ENCODE measurements around the gene BPTF.
"Not testable (repeated sequence)": the region's sequence is repeated elsewhere in the genome, so short reads cannot be mapped to it uniquely, and the experiment has no call there.

The BPTF gene, protein sequence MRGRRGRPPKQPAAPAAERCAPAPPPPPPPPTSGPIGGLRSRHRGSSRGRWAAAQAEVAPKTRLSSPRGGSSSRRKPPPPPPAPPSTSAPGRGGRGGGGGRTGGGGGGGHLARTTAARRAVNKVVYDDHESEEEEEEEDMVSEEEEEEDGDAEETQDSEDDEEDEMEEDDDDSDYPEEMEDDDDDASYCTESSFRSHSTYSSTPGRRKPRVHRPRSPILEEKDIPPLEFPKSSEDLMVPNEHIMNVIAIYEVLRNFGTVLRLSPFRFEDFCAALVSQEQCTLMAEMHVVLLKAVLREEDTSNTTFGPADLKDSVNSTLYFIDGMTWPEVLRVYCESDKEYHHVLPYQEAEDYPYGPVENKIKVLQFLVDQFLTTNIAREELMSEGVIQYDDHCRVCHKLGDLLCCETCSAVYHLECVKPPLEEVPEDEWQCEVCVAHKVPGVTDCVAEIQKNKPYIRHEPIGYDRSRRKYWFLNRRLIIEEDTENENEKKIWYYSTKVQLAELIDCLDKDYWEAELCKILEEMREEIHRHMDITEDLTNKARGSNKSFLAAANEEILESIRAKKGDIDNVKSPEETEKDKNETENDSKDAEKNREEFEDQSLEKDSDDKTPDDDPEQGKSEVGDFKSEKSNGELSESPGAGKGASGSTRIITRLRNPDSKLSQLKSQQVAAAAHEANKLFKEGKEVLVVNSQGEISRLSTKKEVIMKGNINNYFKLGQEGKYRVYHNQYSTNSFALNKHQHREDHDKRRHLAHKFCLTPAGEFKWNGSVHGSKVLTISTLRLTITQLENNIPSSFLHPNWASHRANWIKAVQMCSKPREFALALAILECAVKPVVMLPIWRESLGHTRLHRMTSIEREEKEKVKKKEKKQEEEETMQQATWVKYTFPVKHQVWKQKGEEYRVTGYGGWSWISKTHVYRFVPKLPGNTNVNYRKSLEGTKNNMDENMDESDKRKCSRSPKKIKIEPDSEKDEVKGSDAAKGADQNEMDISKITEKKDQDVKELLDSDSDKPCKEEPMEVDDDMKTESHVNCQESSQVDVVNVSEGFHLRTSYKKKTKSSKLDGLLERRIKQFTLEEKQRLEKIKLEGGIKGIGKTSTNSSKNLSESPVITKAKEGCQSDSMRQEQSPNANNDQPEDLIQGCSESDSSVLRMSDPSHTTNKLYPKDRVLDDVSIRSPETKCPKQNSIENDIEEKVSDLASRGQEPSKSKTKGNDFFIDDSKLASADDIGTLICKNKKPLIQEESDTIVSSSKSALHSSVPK (N-terminal part only)

DNA sequence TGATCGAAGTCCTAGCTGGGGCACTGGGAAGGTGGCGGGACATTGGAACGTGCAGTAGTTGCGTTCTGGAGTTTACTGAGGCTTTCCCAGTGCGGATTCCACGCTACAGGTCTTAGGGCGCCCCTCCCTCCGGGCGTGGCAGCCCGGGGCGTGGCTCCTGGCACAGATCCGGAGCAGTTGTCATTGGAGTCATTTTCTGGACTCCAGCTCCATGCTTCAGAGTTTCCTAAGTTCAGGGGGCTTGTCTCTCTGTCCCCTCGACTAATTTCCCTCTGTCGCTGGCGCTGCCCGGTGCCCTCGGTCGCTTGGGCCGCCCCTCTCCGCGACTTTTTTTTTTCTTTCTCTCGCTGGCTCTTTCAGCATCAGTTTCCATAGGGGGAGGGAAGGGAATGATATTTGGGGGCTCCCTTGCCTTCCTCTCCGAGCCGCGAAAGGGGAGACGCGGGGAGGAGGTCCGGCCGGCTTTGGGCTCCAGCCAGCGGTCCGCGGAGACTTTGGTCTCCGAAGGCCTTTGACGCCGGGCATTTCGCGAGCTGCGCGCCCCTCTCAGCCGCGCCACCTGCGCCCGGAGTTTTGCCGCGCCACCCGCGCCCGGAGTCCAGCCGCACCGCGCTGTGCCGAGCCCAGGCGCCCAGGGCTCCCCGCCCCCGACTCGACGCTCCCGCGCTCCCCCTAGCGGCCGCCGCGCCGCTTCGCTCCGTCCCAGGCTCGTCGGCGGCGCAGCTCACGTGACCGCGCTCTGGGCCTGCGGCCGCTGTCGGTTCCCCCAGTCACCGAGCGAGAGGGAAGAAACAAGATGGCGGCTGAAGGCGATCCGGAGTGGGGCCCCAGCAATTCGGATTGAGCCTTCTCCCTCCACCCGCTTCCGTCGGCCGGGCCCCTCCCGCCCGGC, at the start of gene BPTF:
Gene BPTF, plus strand, starts transcription at position 769 of the 892 bp plus-strand sequence. CDS start 222 bp downstream, outside the sequence.
- peak; percentile 94 for DNase-seq

DNA sequence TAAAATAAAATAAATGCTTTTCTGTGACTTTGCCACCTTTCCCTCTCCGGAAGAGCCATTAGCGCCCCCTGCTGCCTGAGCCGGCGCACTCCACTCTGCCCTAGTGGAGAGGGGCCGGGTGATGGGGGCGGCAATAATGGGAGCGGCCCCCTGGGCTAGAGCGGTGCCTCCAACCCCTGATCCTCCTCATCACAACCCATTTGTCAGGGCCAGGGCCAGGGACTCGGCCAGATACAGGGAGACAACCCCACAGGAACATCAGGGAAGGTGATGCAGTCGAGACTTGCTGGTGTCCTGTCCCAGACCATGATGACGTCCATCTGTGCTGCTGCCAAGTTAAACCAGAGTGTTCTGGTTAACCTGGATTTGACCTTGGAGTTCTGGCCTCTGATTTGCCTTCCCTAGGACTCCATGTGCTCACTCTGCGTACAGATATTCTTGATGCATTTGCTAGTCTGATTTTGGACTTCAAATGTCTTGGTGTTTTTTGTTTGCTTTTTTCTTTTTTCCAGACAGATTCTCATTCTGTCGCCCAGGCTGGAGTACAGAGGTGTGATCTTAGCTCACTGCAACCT, 46.1 kb upstream of the BPTF start:
- DNase-seq = peak; percentile 26

DNA sequence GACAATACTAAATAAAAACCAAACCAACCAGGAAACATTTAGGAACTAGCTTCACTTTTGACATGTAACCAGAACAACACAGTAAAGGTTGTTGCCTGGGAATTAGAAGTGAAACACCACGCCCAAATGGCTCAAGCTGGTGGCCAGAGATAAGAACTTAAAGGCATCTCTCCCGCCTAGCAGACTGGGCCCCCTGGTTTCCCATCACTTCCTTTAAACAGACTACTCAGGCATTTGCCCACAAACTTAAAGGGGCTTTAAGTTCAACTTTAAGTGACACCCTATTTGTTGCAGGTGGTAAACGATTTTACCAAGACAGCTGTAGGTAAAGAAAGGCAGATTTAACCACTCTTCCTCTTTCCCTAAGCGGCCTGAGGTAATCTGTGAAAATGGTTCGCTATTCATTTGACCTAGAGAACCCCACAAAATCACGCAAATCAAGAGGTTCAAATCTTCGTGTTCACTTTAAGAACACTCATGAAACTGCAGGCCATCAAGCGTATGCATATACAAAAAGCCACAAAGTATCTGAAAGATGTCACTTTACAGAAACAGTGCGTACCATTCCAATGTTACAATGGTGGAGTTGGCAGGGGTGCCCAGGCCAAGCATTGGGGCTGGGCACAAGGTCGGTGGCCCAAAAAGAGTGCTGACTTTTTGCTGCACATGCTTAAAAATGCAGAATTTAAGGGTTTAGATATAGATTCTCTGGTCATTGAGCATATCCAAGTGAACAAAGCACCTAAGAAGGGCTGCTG, 40.8 kb upstream of the BPTF start:
- no peak for DNase-seq

DNA sequence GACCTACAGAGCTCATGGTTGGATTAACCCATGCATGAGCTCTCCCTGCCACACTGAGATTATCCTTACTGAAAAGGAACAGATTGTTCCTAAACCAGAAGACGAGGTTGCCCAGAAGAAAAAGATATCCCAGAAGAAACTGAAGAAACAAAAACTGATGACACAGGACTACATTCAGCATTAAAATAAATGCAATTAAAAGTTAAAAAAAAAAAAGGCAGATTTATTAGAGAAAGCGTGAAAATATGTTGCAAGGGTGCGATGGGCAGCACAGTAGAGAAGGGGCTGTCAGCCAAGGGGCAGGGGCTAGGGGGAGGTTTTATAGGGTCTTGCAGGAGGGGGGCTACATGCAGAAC, 40.2 kb upstream of the BPTF start:
- DNase-seq = no peak

DNA sequence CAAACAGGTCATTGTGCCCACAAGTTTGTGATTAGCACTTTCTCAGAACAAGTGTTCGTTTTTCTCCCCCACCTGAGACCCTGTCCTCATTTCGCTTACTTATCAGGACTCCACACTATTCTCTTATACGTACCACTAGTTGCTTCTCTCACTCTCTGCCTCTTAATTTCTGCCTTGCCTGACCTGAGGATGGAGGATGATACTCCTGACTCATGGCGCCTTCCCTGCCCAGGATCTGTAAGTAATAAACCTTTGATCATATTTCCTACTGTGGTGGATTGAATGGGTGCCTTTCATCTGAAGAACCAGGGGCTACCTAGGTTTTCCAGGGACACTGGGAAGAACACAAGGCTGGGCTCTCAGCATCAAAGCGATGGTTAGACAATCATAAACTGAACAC, 39.8 kb upstream of the BPTF start:
- no peak for DNase-seq

DNA sequence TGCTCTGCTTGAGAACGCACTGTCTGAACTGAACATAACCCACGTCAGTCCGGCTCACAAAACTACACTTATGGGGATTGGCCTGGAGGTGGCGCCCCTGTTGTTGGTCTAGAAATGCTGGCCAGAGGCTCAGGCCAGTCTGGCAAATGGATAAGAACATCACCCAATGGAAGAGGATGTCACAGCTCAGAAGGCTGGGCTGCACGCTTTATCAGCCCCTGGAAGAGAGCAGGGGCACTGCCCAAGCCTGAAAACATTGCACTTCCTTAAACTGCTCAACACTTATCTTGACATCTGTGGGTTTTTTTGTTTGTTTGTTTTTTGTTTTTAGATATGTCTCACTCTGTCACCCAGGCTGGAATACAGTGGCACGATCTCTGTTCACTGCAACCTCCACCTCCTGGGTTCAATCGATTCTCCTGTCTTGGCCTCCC, 24.8 kb upstream of the BPTF start:
- DNase-seq = peak; percentile 55

DNA sequence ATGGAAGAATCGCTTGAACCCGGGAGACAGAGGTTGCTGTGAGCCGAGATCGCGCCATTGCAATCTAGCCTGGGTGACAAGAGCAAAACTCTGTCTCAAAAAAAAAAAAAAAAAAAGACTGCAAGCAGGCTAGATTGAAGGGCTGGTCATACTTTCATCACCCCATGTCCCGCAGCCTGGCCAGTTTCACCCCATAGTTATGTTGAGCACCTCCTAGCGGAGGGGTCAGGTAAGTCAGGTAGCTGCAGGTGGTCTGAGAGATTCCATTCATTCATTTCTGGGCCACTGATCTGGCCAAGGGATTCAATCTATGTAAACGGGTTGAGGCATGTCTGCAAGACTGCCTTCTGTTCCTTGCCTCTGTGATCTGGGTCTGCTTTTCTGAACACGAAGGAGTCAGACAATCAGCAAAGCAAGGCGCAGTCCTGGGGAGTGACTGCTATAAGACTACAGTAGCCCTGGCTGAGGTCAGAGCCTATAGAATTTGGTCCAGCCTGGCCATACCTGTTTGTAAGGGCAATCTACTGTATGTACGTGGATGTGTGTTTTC, 23.6 kb upstream of the BPTF start:
- no peak for DNase-seq

DNA sequence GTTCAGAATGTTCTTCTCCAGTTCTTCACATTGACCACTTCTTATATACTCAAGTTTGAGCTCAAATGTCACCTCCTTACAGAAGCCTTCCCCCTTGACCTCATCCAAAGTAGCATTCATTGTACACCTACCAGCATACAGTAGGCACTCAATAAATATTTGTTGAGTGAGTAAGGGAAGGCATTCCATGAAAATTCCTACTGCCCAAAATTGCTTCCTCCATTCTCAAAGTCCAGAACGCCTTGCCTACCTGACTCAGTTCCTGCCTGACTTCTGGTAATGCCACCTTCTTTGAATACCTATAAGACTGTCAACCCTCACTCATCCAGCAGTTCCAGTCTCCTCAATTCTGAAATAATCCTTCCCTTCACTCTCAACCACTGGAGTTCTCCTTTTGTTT, 14.8 kb upstream of the BPTF start:
- no peak for DNase-seq

DNA sequence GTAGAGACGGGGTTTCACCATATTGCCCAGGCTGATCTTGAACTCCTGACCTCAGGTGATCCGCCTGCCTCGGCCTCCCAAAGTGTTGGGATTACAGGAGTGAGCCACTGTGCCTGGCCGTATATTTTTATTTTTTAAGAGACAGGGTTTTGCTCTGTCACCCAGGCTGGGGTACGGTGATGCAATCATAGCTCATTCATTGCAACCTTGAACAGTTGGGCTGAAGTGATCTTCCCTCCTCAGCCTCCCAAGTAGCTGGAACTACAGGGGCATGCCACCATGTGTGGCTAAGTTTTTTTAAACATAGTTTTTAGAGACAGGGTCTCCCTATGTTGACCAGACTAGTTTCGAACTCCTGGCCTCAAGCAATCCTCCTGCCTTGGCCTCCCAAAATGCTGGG, 12.9 kb upstream of the BPTF start:
- DNase-seq = not testable (repeated sequence)

DNA sequence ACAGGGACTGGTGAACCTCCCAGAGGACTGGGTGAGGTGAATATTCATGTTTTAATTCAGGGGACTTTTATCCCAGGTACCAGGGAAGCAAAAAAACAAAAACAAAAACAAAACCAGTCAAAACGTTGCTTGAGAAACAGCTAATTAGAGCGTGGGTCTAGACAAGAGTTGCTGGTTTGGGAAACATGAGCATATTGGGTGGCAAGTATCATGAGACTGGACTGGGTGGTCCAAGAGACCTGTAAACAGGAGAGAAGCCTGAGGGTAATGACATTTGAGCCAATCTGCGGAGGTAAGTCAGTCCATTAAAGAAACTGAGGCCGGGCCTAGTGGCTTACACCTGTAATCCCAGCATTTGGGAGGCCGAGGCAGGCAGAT, 11.5 kb upstream of the BPTF start:
- no peak for DNase-seq

DNA sequence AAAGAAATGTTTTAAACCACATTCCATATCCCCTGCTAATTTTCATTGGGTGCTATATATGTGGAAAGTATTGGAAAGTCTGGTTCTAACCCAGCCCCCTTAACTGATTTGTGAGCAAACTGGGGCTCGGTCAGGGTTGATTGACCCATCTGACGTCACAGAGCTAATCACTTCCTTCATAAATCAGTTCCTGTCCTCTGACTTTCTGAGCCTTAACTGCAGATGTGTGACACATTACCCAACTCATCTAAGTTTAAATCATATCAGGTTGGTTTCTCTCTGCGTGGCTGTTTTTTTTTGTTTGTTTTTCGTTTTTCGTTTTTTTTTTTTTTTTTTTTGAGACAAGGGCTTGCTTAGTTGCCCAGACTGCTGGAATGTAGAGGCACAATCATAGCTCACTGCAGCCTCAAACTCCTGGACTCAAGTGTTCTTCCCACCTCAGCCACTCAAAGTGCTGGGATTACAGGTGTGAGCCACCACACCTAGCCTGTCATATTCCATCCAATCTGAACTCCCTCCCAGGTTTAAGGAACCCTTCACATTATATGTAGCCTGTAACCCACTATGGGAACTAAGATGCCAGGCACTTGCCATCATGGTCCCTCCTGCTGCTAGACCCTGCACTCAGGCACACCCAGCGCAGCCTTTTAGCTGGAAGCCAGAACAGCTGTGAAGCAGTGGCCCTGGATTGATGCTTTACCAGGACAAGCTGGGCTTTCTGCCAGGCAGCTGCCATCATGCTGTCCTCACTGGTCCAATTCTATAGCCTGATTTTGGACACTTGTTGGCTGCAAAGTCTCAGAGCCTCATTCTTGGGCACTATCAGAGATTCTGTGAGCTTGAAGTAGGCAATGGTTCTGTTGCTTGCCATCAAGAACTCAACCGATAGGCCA, 6.9 kb upstream of the BPTF start:
- DNase-seq = no peak

DNA sequence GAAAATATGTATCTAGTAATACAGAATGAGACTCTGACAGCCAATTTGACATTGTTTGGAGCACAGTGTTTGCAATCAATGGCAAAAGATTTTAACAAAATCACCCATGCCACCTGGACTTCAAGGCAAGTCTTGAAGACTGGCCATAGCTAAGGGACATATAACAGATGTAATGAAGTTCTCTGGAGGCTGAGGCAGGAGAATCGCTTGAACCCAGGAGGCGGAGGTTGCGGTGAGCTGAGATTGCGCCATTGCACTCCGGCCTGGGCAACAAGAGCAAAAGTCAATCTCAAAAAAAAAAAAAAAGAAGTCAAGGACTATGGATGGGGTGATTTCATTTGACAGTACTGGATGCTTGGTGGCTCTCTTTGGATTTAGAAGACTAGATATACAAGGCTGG, 5.6 kb upstream of the BPTF start:
- DNase-seq = no peak

DNA sequence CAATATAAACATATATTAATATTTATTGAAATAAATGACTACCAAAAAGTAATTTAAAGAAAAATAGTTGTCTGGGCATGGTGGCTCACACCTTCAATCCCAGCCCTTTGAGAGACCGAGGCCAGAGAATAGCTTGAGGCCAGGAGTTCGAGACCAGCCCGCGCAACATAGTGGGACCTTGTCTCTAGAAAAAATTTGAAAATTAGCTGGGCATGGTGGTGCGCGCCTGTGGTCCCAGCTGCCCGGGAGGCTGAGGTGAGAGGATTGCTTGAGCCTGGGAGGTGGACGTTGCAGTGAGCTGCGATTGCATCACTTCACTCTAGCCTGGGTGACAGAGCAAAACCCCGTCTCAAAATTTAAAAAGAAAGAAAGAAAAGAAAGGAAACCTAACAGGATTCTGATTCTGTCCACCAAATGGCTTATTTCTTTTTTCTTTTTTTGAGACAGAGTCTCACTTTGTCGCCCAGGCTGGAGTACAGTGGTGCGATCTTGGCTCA, 3.4 kb upstream of the BPTF start:
- no peak for DNase-seq

DNA sequence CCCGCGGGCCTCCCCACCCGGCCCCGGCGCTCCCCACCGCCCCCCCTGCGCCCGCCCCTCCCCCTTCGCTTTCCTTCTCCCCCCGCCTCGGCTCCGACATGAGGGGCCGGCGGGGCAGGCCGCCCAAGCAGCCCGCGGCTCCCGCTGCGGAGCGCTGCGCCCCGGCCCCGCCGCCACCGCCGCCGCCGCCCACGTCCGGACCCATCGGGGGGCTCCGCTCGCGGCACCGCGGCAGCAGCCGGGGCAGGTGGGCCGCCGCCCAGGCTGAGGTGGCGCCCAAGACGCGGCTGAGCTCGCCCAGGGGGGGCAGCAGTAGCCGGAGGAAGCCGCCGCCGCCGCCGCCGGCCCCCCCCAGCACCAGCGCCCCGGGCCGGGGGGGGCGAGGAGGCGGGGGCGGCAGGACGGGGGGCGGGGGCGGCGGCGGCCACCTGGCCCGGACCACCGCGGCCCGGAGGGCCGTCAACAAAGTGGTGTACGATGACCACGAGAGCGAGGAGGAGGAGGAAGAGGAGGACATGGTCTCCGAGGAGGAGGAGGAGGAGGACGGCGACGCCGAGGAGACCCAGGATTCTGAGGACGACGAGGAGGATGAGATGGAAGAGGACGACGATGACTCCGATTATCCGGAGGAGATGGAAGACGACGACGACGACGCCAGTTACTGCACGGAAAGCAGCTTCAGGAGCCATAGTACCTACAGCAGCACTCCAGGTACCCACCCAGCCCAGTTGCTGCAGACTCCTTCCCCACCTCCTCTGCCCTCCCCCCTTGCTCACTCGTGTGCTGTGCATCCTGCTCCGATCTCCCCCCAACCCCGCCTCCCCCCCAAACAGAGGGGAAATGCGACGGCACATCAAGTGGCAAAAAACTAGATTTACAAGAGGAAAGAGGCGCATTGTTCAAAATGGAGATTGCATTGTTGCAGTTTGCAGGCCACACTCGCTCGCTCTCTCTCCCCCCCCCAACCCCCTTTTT, 611 bp downstream of the BPTF start:
- DNase-seq = peak; percentile 73

DNA sequence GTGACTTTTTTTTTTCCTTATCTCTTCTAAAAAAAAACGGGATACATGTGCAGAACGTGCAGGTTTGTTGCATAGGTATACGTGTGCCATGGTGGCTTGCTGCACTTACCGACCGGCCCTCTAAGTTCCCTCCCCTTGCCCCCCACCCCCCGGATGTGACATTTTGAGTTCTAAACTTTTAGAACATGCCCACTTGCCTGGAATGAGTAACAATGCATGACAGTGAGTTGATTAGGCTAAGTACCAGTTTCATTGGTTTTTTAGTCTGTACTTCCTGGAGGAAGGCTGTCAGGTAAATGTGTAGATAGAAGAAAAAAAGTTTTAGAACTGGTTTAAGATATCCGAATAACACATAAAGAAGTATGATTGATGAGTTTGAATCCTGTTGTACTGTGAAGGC, 4.0 kb downstream of the BPTF start:
- peak; percentile 40 for DNase-seq

DNA sequence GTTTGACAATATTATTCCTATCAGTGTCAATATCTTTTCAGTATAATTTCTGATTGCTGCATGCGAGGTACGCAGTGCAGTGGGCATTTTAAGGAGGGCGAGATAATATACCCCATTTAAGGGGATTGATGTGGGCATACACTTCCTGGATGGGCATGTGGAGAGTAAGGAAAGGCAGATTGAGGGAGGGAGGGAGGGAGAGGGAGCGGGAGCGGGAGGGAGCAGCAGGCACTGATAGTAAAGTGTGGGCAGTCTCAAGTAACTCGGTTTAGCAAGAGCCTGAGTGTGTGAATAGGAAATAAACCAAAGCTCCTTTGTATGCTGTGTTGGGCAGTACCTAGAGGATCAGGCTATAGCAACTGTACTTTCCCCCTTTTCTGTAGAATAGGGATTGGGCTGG, 5.1 kb downstream of the BPTF start:
- DNase-seq = no peak

DNA sequence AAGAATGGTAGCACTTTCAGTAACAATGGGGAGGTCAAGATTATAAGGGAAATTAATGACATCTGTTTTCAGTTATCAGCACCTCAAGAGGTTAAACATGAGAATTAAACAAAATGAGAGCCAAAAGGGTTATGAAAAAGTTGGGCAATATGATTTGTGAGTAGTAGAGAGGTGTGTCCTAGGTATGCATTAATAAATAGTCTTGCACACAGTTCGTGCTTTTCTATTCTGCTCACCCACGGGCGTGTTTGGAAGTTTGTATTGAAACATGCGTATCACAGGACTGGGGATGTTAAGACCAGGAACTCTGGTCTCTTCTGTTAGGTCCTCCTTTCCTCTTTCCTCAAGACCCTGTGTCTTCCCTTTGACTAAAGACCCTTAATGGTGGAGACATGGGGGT, 6.0 kb downstream of the BPTF start:
- DNase-seq = no peak

DNA sequence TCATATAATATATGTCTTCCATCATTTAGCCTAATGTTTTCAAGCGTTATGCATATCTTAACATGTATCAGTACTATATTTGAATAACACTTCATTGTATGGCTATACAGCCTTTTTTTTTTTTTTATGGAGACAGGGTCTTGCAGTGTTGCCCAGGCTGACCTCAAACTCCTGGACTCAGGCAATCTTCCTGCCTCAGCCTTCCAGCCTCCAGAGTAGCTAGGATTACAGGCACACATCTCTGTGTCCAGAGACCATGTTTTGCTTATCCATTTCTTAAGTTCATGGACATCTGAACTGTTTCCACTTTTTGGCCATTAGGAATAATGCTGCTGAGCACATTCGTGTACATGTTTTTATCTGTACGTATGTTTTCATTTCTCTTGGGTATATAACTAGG, 7.8 kb downstream of the BPTF start:
- DNase-seq = no peak
